NCI-H2107 treated with DMSO at 0.1 percent for 48 hours (cell line): ENCODE results near the gene DGAT2.
A peak's percentile ranks its signal among the peaks of the same experiment; 100 is the strongest.

ENCODE experiments used
- DNase-seq: peaks from one replicate; lab custom pipeline; 2025; ENCODE audit not compliant: unreplicated experiment; lab: John Stamatoyannopoulos, UW

The DGAT2 gene

GRCh38 chr11:75777461-75778110 lies 9.0 kb downstream of the DGAT2 start:
- DNase-seq, result no peak

DNA sequence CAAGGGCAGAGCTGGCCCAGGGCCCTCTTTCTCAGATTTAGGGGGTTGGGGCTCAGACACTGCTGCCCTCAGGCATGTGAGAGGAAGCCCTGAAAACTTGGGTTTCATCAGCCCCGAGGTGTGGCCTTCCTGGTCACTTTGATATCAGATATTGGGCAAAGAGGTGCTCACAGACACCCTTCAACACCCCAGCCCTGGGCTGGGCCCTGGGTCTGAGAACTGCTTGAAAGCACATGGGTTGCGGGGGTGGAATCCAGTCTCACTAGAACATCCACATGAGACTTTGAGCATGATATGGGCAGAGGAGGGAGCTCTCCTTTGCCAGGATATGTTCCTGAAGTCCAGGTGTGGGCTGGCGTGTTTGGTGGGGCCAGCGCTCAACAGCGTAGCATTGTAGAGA lies 10.4 kb downstream of the DGAT2 start:
- DNase-seq, result no peak

GRCh38 chr11:75779960-75780359 lies 11.4 kb downstream of the DGAT2 start:
- no peak for DNase-seq

DNA sequence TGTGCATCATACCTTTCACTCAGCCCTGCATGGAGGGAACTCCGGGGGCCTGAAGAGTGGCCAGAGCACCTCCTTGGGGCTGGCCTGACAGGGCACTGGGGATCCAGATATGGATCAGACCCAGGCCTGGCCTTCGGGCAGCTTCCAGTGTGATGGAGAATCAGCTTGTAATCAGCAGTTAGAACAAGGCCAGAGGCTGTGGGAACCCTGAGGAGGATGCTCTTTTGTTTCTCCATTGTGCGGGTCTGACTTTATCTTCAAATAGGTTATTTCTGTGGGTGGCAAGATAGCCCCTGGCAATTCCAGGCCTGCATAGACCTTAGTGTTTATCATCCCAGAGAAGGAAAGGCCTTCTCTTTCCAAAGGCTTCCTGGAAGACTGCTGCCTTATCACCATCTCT lies 12.3 kb downstream of the DGAT2 start:
- DNase-seq, result no peak

DNA sequence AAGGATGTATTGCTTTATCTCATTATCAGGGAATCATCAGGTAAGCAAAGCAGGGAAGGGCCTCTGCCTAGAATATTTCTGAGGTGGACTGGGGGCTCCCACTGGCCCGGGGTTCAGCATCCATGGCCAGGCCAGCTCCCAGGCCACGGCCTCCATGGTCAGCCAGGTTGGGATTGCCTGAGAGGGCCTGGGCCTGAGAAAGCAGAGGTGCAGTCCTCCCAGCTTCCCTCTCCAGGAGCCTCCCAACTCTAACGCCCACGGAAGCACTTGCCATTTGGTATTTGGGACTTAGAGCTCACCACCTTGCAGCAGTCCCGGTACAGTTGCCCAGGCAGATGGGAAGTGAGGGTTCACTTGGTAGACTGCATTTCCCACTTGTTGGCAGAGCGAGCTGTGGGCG lies 12.7 kb downstream of the DGAT2 start:
- no peak for DNase-seq

- no peak for DNase-seq
Measured at GRCh38 chr11:75781831-75782230, 13.3 kb downstream of the DGAT2 start.

GRCh38 chr11:75782540-75783263 lies 14.1 kb downstream of the DGAT2 start:
- no peak for DNase-seq

DNA sequence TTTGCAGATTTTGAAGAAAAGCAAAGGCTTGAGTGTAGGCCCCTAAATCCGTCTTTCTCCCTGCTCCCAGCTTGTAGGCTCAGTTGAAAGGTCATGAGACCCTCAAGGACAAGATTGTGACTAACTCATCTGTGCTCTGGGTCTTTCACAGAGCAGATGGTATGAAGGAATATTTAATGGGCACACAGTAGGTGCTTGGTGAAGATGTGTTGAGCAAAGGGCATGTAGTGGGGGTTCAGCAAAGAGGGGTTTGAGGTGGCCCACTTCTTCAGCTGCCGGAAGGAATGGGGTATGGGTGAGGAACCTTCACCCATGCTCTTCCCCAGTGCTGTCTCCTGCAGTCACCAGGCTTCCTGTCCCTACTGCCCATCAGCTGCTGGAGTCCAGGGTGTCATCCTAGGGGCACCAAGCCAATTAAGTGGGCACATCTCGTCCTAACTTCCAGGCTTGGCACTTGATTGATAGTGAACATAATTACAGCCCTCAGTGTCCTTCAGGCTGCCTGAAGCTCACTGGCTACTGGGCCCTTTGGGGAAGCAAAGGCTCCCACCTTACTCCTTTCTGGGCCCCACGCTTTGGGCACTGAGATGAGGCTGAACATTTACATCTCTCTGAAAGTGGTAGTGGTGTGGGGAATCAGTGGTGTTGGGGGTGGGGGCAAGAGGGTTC lies 15.0 kb downstream of the DGAT2 start:
- DNase-seq, result no peak

DNA sequence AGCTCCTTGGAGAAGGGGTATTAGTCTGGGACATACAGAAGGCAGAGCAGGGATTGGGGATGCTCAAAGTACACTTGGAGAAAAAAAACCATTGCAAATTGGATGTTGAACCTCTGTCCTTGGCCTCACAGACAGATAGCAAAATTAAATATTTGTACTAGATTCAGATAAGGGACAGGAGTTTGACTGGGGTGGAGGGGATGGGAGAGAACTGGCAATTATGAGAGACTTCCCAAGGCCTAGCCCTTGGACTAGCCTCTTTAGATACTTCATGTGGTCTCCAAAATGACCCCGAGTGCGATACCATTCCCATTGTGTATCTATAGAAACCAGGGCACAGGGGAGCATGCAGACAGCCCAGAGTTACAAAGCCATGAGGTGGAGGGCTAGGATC lies 15.5 kb downstream of the DGAT2 start:
- DNase-seq, result no peak

- no peak for DNase-seq
Measured at GRCh38 chr11:75784506-75784905, 15.9 kb downstream of the DGAT2 start.

- DNase-seq, result no peak
Measured at GRCh38 chr11:75785187-75785586, 16.6 kb downstream of the DGAT2 start.

- DNase-seq, result no peak
Measured at GRCh38 chr11:75786101-75786736, 17.6 kb downstream of the DGAT2 start.

DNA sequence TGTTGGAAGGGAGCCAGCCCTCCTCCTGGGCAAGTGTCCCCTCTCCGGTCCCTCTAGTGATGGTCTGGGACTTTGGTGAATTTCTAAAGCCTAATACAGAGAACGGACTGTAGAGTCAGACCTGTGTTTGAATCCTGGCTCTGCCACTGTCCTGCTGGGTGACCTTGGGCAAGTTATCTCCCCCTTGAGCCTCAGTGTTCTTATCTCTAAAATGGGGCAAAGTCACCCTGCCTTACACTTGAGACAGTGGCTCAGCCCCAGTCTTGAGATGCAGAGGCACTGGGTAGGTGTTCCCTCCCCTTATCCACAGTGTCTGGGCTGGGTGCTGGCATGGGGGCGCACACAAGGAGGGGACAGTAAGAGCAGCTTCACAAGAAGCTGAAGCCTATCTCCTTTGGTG lies 20.9 kb downstream of the DGAT2 start:
- DNase-seq, result no peak

- DNase-seq, result no peak
Measured at GRCh38 chr11:75790986-75791385, 22.4 kb downstream of the DGAT2 start.

DNA sequence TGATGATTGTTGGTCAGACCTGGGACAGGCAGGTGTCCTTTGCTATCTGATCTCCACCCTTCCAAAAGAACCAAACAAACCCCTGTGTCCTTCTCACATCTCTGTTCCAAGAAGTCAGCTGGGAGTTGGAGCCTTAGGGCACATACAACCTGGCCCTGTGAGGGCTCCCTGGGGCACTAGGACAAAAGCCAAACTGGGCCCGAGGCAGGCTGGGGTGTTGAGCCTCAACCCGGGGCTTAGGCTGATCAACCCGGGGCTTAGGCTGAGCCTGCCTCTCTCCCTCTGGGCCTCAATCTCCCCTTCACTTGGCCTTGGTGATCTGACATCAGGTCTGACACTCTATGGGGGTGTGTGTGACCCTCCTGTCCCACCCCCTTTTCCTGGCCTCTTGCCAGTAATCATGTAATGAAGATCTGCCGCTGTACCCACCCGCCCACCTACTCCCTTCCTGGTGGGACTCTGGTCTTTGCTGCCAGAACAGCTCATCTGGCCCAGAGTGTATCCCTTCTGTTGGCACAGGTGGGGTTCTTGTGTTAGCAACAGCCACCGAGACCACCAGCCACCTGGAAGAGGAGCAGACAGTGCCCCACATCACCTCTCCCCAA lies 23.7 kb downstream of the DGAT2 start:
- no peak for DNase-seq

DNA sequence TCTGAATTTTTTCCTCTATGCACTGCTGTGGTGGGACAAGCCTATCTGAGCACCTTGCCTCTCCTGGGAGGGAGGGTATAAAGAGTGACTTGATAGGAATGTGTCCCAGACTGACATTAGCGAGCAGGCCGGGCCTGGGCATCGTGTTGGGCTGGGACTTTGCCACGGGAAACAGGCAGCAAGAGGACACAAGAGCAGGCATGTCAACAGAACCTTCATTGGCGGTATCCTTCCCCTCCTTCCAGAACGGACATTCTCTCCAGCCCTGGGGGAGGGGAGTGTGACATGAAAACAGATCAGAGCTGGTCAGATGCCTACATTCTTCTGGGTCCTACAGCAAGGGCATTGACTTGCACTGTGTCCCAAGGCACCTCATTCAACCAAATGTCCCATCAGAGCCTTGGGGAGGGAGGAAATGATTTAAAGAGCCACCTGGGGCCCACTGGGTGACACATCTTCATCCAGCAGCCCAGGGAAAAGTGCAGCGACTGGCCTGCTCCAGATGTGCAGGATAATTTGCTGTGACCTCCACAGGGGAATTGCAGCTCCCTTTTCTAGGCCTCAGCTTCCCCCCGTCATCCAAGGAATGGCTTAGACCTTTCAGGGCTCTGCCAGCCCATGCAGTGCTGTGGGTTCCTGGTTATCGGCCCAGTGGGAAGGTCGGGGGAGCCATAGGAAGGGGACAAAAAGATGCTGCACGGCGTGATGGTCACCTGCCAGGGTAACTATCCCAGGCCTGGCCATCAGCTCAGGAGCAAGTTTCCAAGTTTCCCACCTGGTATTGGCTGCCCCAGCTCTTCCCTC lies 24.6 kb downstream of the DGAT2 start:
- DNase-seq, result no peak

DNA sequence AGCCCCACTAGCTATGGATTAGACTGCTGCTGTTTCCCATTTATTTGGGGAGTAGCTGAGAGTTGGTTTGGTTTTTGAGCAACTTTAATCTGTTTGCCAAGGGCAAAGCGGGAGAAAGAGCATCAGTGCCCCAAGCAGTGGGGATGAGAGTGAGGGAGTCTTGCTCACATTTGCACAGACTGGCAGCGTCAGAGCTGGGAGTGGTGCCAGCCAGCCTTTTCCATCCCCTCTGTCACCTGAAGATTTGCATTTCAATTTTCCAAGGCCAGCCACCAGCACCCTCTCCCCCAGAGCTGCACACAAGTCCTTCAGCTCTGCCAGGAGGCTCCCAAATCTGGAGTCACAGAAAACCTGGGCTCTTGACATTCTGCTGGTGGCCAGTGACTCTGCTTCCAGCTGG lies 25.4 kb downstream of the DGAT2 start:
- peak; percentile 27 for DNase-seq

GRCh38 chr11:75795276-75796090 lies 26.9 kb downstream of the DGAT2 start:
- DNase-seq, result no peak

- DNase-seq, result no peak
Measured at GRCh38 chr11:75796091-75796435, 27.5 kb downstream of the DGAT2 start.

DNA sequence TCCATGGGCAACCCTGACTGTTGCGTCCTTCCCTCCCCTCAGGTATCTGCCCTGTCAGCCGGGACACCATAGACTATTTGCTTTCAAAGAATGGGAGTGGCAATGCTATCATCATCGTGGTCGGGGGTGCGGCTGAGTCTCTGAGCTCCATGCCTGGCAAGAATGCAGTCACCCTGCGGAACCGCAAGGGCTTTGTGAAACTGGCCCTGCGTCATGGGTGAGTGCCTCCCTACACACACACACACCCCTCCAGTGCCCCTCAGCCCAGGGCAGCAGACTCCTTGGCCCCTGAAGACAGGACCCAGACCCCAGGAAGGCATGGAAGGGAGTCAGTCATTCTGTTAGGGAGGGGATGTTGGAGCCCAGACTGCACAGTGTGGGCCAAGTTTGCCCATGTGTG lies 28.5 kb downstream of the DGAT2 start:
- DNase-seq, result no peak
